ENCODE measurements around the gene PIK3AP1.

GRCh38 chr10:96646751-96647166 is 73.6 kb downstream of the PIK3AP1 start:
- TF ChIP-seq CTCF (IDR thresholded peaks at IDR 0.05 in 4 of 5, conservative IDR thresholded peaks at IDR 0.05 in 1 of 5) (no peak), POLR2A (IDR thresholded peaks at IDR 0.05) (no peak)

All from gastrocnemius medialis (tissue), 4 donors.